HG03108 (cell line): ENCODE data around the gene ZNF641.

Experiments used
- ATAC-seq: cut with Tn5 transposase; IDR thresholded peaks from one replicate; pipeline ENCODE4 v1.9.1; 2021; ENCODE audit warnings: moderate library complexity; ENCODE audit not compliant: unreplicated experiment

Gene ZNF641

GRCh38 chr12:48350249-48351021 is at the start of gene ZNF641:
Gene ZNF641 (minus strand): TSS chr12:48350919. CDS start chr12:48348090, 2,829 bp downstream.
- ATAC-seq: peak; percentile 73

GRCh38 chr12:48390026-48390425 is 39.3 kb upstream of the ZNF641 start:
- ATAC-seq: no peak

DNA sequence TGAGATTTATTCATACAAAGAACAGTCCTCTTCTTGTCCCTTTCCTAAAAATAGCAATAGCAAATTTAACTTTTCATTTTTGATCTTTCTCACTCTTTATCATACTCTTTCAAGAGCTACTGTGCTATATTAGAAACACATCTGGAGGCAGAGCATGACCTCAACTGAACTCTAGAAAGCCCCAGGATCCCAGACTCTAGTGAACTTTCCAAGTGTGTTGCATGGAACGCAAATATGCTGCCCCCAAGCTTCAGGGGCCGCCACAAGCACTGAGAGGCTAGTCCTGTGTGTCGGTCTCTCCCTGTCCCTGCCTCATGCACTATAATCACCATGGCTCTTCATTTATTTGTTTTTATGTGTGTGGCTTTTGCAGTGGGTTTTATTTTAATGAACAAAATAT is 38.7 kb upstream of the ZNF641 start:
- ATAC-seq: no peak

DNA sequence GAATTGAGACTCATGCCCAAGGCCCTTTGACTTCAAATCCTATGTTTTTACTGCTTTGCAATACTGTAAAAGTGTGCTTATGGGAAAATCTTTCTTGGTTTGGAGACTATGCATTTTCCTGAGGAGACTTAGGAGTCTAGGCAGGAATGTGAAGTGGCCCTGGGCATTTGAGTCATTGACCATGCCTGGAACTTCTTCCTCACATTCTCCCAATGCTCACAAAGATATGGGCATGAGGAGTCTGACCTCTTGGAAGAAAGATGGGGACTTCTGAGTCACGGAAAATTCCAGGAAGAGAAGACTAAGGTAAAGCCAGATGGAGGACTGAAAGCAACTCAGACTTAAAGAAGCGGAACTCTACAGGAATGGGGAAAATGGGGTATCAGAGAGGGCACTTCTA is 38.2 kb upstream of the ZNF641 start:
- no peak for ATAC-seq

DNA sequence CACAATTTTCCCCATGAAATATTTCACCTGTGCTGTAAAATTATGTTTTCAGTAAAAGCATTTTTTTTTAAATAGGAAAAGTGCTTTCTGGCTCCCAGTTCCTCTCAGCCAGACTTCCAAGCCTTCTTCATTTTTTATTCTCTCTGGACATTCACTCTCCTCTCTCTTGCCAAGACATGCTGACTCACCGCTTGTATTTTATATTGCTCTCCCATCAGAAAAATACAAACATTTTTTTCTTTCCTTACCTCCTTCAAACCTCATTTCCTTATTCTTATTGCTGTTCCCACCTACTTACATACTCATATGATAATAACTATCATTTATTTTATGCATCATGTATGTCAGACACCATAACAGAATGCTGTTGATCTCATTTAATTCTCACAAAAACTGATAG is 37.7 kb upstream of the ZNF641 start:
- ATAC-seq: no peak

DNA sequence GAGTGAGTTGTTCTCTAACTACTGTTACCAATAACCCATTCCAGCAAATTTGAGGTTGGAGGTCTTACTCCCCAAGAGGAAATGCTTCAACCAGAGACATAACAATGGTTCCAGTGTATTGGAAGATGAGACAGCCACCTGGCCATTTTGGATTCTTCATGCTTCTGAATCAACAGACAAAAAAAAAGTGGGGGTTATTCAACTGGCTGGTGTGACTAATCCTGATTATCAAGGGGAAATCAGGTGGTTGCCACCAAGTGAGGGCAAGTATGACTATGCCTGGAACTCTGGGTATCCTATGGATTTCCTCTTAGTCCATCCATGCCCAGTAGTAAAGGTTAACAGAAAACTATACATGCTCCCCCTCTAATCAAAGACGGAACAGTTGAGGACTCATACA is 29.9 kb upstream of the ZNF641 start:
- ATAC-seq: no peak

DNA sequence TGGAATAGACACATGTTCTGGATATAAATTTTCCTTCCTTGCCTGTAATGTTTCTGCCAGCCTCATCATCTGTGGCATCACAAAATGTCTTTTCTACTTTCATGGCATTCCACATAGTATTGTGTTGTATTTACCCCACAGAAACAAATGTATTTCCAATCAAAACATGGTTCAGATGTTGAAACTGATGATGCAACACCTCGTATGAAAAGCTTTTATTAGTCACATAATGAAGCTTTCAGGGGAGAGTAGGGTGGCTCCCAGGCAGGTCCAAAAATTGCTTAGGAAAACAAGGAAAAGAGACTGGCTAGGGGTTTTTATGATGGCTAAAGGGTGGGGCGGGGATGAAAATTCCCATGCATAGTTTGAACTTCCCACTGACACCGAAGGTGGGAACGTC is 29.1 kb upstream of the ZNF641 start:
- ATAC-seq: no peak

DNA sequence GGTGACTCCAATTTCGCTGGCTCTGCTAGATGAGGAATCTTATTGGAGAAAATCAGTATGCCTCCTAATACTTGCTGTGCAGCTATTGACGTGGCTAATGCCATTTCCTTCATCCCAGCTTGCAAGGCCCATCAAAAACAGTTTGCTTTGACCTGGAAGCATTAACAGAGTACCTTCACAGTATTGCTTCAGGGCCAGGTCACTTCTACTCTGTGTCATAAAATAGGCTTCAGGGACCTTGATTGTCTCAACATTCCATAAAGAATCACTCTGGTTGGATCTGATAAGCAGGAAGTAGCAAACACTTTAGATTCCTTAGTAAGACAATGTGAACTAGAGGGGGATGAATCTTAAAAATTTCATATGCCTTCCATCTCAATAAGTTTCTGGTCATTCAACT is 26.9 kb upstream of the ZNF641 start:
- ATAC-seq: no peak

DNA sequence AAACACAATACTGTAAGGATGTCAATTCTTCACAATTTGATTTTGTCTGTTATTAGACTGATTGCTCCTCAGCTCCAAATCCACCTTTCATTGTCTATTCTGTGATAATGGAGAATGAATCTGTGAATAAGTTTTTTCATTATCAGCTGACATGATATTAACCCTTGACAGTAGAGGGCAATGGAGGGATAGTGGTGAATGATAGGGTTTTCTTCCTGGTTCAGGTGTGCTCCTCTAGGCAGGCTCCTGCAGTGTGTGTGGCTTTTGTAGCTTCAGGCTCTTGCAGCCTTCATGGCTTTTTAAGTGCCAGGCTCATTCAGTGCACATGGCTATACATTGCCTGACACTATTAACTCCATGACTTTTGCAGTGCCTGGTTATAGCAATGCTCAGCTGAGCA is 23.4 kb upstream of the ZNF641 start:
- no peak for ATAC-seq

GRCh38 chr12:48366131-48366530 is 15.4 kb upstream of the ZNF641 start:
- no peak for ATAC-seq

- no peak for ATAC-seq
These were observed 11.1 kb upstream of the ZNF641 start for GRCh38 chr12:48361664-48362339.

DNA sequence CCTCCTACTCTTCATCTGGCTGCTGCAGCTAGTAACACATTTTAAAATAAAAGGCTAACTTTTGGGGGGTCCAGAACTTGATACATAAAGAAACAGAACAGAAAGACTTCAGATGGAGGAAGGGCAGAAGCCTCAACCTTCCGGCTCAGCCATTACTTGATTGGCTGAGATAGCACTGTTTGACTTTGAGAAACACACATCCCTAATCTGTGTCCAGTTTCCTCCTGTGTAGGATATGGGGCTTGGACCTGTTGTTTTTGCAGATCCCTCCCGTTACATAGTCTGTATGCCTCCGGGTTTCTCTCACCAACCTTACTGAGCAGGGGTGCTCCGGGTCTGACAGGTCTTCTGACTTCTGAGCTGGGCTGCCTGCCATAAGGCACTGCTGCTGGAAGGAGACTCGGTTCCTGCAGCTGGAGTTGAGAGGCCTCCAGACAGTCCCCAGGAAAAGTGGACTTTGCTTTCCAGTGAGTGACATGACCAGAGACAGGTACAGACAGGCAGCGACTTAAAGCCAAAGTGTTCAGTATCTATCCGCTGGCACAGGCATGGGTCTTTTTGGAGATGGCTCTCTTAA is 8.3 kb upstream of the ZNF641 start:
- ATAC-seq: no peak

DNA sequence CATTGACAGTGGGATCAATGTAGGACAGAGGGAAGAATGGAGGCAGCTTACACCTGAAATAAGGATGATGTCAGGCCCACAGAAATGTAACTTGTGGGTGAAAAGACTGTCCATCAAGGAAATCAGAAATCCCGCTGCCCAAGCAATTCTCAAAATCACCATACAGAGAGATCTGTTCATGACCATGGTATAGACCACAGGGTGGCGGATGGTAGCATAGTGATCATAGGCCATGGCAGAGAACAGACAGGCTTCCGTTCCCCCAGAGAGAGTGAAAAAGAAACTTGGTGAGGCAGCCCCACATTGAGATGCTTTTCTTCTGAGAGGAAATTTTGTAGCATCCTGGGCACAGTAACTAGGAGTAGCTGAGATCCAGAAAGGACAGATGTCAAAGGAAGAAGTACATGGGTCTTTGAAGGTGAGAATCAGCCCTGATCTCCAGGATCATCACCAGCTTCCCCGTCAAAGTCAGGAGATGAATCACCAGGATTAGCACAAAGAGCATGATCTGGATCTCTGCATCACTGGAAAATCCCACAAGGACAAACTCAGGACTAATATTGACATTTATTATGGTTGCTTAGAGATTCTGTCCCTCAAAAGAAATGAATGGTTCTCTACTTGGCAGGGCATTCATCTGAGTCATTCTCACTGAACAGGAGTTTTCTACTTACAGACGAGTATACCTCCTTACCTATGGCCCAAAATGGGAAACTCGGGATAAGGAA is 5.5 kb upstream of the ZNF641 start:
- ATAC-seq: no peak

GRCh38 chr12:48352157-48352760 is 1.5 kb upstream of the ZNF641 start:
- ATAC-seq: no peak

DNA sequence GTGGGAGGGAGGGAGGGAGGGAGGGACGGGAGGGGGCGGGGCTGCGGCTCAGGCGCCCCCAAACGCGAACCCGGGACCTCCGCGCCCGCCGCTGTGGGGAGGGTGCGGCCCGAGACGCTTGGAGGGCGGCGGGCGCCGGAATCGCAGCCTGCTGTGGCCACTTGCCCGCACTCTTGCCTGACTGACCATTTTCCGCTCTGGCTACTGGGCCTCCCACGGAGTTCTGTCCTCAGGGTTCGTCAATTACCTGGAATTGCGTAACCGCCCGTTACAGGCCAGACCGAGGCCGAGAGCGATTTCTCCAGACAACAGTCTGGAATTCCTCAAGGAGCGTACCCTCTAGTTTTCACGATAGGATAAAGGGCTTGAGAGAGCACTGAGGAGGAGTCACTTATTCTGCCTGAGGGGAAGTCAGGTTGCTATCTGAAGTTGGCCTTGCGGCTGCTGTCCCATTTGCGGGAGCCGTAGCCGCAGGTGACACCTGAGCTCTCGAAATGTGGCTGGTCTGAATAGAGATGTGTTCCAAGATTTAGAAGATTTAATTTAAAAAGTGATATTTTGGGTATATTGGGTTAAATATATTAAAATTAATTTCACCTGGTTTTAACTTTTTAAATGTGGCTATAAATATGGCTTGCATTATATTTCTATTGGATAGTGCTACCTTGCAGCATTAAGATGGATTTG is 446 bp upstream of the ZNF641 start:
- peak; percentile 29 for ATAC-seq

GRCh38 chr12:48349471-48349870 is 1.2 kb downstream of the ZNF641 start:
- ATAC-seq: no peak

- no peak for ATAC-seq
These were observed 7.7 kb downstream of the ZNF641 start for GRCh38 chr12:48342980-48343379.

DNA sequence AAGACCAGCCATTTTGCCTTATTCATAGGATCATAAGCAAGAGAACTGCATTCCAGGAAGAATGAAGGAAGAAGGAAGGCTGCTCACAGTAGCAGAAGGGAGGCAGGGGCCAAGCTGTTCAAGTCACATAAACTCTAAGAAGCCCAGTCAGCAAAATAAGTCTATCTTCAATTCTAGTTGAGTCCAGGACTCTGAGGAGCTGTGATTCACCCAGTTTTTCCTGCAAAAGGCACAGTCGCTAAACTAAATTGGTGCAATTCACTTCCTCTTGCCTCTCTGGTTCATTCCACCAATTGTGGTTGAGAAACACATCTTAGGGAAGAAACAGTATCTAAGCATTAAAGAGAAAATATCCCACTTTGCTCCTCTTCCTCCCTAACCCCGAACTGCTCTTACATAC is 9.8 kb downstream of the ZNF641 start:
- ATAC-seq: no peak

GRCh38 chr12:48339442-48340117 is 11.1 kb downstream of the ZNF641 start:
- ATAC-seq: no peak

- no peak for ATAC-seq
These were observed 14.2 kb downstream of the ZNF641 start for GRCh38 chr12:48336564-48336963.
